HFFc6 (cell line): ENCODE data around the gene MORN5. TPM values are rescaled to one million over a fixed set of nuclear protein-coding genes. Genes with fewer than 3 reads are reported as not detected.

Source experiments
- DNase-seq: peaks from one replicate; pipeline ENCODE4 v3.0.0-alpha.2; 2018
- H3K27ac Mint-ChIP-seq: 2 replicates; pipeline ENCODE4 v1.8.0; 2020; ENCODE audit warnings: mild to moderate bottlenecking, mixed read lengths
- H3K27me3 Mint-ChIP-seq: 2 replicates; pipeline ENCODE4 v1.8.0; 2021; ENCODE audit warnings: mild to moderate bottlenecking, moderate library complexity, mixed read lengths; ENCODE audit not compliant: insufficient read depth
- H3K36me3 Mint-ChIP-seq: 2 replicates; pipeline ENCODE4 v1.8.0; 2021; ENCODE audit warnings: low read depth, mixed read lengths
- H3K4me1 Mint-ChIP-seq: 2 replicates; pipeline ENCODE4 v1.8.0; 2020; ENCODE audit warnings: low read depth, mixed read lengths
- H3K4me3 Mint-ChIP-seq: 2 replicates; pipeline ENCODE4 v1.8.0; 2020; ENCODE audit warnings: mild to moderate bottlenecking, moderate library complexity, mixed read lengths
- H3K9me3 Mint-ChIP-seq: 2 replicates; pipeline ENCODE4 v1.8.0; 2020; ENCODE audit warnings: mild to moderate bottlenecking, mixed read lengths
- total RNA-seq, 6 experiments: library from RNA; stranded (reverse); fragmentation: NEBNext Ultra II Directional; extraction: Animal tissue kit (Norgen Biotek cat#: 25700); gene quantifications; 2 replicates in 1 of 6; 3 replicates in 5 of 6; pipeline ENCODE4 v1.2.3, GENCODE V29; 2021
- TF ChIP-seq, protein P1 (sequence below): fragments of 200-600 bp; sonication (generic); IDR thresholded peaks from 2 replicates; pipeline ENCODE4 v1.5.0; 2021; ENCODE audit warnings: antibody characterized with exemption, mild to moderate bottlenecking

The MORN5 gene
- total RNA-seq, 6 experiments from 2014 or later = not detected

- TF ChIP-seq, protein P1, sequence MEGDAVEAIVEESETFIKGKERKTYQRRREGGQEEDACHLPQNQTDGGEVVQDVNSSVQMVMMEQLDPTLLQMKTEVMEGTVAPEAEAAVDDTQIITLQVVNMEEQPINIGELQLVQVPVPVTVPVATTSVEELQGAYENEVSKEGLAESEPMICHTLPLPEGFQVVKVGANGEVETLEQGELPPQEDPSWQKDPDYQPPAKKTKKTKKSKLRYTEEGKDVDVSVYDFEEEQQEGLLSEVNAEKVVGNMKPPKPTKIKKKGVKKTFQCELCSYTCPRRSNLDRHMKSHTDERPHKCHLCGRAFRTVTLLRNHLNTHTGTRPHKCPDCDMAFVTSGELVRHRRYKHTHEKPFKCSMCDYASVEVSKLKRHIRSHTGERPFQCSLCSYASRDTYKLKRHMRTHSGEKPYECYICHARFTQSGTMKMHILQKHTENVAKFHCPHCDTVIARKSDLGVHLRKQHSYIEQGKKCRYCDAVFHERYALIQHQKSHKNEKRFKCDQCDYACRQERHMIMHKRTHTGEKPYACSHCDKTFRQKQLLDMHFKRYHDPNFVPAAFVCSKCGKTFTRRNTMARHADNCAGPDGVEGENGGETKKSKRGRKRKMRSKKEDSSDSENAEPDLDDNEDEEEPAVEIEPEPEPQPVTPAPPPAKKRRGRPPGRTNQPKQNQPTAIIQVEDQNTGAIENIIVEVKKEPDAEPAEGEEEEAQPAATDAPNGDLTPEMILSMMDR = peak; percentile 1; the same call in 1 of the 2 replicates
- H3K36me3 Mint-ChIP-seq = 0 out of 2 replicates have a peak, but pooled peaks cover 11% of the 10 kb centered on the region
Measured at GRCh38 chr9:122151267-122151828, 8.4 kb upstream of the MORN5 start.

DNA sequence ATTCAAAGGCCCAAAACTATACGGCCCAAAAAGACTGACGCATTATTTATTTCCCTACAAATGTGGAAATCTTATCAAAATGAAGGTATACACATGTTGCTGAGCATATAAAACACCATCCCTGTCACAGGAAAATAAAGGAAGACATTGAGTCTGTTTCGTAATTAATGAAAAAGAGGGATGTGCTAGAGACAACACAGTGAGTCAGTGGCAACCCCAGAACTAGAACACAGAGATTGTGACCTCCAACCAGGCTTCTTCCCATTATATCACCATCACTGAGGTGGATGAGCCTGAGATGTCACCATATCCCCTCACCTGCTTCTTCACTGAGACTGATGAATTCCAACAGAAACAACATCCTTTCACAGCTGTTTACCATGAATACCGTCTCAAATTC, 3.9 kb upstream of the MORN5 start:
- DNase-seq = no peak
- Mint-ChIP-seq H3K36me3 (no peaks in the 10 kb centered on the region), H3K4me3 (no peak overlapping the region), H3K9me3 (no peaks in the 10 kb centered on the region), H3K27ac (no peak overlapping the region; the same call in 1 of the 2 replicates), H3K27me3 (peaks cover 2% of the 10 kb centered on the region; the same call in 1 of the 2 replicates), H3K4me1 (peaks cover 27% of the 10 kb centered on the region)
- TF ChIP-seq, protein P1 = no peak

More at GRCh38 chr9:122151267-122151828, 8.4 kb upstream of the MORN5 start:
- H3K4me1 Mint-ChIP-seq = peaks cover 5% of the 10 kb centered on the region; the same call in 1 of the 2 replicates
- DNase-seq = no peak
- no peak overlapping the region for H3K27ac Mint-ChIP-seq
- no peaks in the 10 kb centered on the region; the same call in 1 of the 2 replicates for H3K27me3 Mint-ChIP-seq
- no peaks in the 10 kb centered on the region for H3K9me3 Mint-ChIP-seq
- H3K4me3 Mint-ChIP-seq = no peak overlapping the region

GRCh38 chr9:122158202-122158601, 1.5 kb upstream of the MORN5 start:
- peaks cover 8% of the 10 kb centered on the region for H3K9me3 Mint-ChIP-seq
- TF ChIP-seq, protein P1 = peak; percentile 73
- H3K4me3 Mint-ChIP-seq = peak overlapping the region; percentile 26
- peak; percentile 50 for DNase-seq
- peaks cover 6% of the 10 kb centered on the region; the same call in 1 of the 2 replicates for H3K27me3 Mint-ChIP-seq
- H3K36me3 Mint-ChIP-seq = peaks cover 6% of the 10 kb centered on the region; the same call in 1 of the 2 replicates
- peaks cover 27% of the 10 kb centered on the region for H3K4me1 Mint-ChIP-seq
- H3K27ac Mint-ChIP-seq = no peak overlapping the region

- TF ChIP-seq, protein P1 = no peak
- peaks cover 8% of the 10 kb centered on the region for H3K9me3 Mint-ChIP-seq
- H3K4me1 Mint-ChIP-seq = peaks cover 27% of the 10 kb centered on the region
- H3K4me3 Mint-ChIP-seq = peak overlapping the region; percentile 96
- peak overlapping the region; percentile 84 for H3K27ac Mint-ChIP-seq
- DNase-seq = no peak
- H3K36me3 Mint-ChIP-seq = peaks cover 6% of the 10 kb centered on the region; the same call in 1 of the 2 replicates
- peaks cover 22% of the 10 kb centered on the region for H3K27me3 Mint-ChIP-seq
Measured at GRCh38 chr9:122159925-122160246, 178 bp downstream of the MORN5 start.

DNA sequence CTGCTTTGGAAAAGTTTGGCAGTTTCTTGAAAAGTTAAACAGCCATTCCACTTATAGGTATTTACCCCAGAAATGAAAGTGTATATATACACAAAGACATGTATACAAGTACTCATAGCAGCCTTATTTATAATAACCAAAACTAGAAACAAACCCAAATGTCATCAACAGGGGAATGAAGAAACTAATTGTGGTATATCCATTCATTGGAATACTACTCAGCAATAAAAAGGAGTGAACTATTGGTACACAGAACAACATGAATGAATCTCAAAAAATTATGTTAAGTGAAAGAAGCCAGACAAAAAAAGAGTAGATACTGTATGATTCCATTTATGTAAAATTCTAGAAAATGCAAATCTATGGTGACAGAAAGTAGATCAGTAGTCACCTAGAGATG, 2.7 kb downstream of the MORN5 start:
- Mint-ChIP-seq H3K4me1 (peaks cover 11% of the 10 kb centered on the region), H3K36me3 (peaks cover 6% of the 10 kb centered on the region; the same call in 1 of the 2 replicates), H3K27me3 (peaks cover 31% of the 10 kb centered on the region), H3K27ac (no peak overlapping the region), H3K4me3 (no peak overlapping the region), H3K9me3 (peaks cover 8% of the 10 kb centered on the region)
- no peak for DNase-seq
- TF ChIP-seq, protein P1 = no peak
